Effector CD4-positive, alpha-beta T cell (primary cell): ENCODE measurements around the gene PRKCA.
"Not testable (repeated sequence)": the region's sequence is repeated elsewhere in the genome, so short reads cannot be mapped to it uniquely, and the experiment has no call there.

ENCODE experiments used
- DNase-seq: peaks from one replicate; pipeline ENCODE4 v3.0.0-alpha.2; 2020

PRKCA gene

DNA sequence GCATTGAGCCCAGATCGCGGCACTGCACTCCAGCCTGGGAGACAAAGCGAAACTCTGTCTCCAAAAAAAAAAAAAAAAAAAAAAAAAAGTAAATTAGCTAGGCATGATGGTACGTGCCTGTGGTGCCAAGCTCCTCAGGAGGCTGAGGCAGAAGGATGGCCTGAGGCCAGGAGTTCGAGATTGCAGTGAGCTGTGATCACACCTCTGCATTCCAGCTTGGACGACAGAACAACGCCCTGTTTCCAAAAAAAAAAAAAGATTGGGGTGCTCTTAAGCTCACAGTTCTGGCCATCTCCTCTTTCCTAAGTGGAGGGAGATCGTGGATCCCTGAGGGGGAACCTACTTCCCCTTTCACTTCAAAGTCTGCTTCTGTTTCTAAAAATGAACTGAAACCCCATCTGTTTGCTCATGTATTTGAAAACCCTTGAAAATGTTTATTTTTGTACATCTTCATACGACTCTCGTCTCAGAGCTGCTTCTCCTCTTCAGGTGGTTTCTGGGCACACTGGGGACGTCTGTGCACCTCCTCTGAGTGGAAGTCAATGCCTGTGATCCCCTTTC lies 138.8 kb downstream of the PRKCA start:
- no peak for DNase-seq

DNA sequence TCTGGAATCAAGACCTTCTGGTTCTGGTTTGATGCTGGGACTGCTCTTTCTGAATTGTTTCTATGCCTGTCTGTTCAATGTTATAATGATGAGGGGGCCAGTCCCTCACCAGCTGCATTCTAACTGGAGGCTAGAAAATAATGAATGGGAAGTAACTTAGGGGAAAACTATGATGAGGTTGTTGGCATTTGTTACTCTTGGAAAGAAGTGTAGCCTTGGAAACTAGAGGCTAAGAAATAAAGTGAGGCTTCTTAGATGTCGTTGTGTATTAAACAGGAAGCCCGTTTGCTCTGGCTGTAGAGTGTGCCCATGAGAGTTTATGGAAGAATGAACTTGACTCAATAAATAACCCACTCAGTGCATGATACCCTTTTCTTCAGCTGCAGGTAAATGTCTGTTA lies 140.8 kb downstream of the PRKCA start:
- no peak for DNase-seq

DNA sequence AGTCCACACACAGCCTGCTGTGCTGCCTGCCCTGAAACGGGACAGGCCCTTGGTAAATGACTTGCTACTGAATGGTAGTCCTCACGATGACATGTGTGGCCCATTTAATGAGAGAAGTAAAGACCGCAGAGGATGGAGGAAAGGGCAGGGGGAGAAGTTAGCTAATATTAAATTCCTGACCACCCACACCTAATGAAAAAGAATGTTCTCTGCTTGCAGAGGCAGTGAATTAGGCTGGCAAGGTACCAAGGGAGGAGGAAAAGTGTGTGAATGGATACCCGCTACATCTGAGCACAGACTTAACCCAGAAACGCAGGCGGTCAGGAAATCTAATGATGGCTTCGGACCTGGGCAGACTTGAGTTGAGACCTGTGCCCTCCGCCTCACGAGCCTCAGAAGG lies 141.2 kb downstream of the PRKCA start:
- no peak for DNase-seq

DNA sequence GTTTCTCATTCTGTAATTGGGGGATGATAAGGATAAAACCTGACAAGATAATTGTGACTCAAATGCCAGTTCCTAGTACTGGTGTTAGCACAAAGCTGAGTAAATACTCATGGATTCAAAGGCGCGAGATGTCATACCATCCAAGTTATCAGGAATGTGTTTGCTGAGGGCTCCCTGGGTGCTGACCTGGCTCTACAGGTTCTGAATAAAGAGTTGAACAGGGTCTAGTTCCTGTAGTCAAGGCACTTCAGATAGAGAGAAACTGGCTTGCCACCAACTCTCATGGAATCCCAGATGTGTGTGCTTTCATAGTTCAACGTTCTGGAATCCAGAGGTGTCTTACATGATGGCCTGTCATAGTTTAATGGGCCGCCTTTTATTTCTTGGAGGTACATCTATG lies 141.6 kb downstream of the PRKCA start:
- DNase-seq, result no peak

DNA sequence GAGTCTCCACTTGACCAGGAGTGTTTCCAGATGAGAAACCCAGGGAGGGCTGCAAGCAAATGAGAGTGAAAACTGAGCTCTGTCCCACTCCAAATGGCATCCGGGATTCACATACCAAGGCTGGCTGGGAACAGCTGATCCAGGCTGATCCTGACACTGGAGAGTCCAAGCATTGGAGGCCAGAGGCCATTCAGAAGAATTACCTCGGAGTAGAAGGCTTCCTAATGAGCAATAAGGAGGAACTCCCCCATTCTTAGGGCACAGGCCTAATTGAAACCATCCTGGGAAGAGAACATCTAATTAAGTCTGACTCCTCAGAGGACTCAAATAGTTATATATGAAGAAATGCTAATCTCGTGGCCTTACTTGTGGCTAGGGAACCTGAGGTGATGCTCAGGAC lies 142.8 kb downstream of the PRKCA start:
- no peak for DNase-seq

- DNase-seq, result no peak
Observed at GRCh38 chr17:66446419-66446818, 144.0 kb downstream of the PRKCA start.

DNA sequence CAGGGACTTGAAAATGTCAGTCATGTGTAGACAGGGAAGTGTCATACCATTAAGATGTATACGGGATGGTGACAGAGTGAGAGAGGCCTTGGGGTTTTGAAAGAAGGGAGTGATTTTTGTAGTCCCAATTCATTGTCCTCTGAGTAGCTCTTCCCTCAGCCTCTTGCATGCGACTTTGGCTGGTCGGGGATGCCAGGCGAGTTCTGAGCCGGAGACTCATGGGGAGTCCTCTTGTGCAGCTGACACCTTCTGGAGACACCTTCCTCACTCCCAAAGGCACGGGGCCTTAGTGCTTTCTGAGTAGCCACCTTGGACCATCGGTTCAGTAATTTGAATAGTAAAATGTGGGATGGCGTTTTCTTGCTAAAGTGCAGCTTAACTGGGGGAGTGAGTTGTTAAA lies 144.7 kb downstream of the PRKCA start:
- no peak for DNase-seq

DNA sequence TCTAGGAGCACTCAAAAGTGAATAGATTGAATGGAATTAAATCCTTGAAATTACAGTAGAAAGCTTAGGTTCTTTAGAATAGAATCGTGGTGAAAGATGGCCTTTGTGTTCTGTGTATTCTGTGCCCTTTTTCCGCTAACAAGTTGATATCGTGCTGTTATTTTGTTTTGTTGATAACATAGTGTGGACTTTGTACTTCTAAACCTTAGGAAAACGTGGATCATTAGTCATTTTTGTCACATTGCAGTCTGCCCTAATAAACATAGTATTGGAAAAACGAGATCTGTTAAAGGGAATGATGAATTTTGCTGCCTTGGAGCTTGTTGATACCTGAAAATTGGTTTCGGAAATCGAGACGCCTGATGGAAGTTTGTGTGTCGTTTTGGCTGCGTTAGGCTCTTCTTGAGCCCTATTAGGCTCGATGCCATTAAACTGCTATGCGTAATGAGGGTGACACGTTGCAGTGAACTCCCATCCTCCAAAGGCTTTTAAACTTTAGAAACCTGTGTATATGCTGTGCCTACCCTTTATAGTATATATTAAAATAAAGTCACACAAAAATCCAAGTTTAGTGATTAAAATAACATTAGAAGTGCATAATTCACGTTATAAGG lies 145.7 kb downstream of the PRKCA start:
- DNase-seq, result no peak

- DNase-seq, result no peak
Observed at GRCh38 chr17:66449418-66449977, 147.1 kb downstream of the PRKCA start.

DNA sequence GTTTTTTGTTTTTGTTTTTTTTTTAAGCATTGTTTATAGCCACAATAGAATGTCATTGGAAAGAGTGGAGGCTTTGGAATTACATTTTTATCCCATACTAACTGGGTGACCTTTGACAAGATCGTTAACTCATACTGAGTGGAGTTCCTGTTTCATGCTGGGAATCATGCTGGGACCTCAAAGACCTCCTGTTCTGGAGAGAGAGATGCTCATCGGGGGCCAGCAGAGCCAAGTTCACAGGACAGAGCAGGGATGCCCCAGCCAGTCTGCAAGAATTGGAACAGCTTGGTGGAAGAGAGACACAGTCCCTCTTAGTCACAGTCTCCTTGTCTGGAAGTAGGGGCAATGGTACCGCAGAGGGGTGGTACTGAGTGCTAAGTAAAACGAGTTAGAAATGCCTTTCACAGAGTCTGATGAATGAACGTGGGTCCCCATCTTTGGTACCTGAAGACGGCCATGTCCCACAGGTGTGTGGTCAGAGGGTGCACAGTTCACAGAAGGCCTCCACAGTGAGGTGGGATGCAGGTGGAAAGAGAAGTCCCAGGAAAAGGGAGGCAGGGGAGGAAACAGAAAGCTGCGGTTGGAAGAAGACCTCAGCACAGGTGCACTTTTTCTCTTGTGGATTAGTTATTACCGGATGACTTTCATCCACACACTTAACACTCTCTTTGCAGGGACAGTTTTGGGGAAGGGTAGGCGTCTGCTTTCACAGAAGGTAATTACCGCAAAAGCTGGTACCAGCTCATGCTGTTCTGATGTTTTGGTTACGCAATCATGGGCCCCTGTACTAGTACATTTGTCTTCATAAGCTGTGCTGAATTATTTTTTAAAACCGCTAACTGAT lies 147.8 kb downstream of the PRKCA start:
- DNase-seq, result no peak

- no peak for DNase-seq
Observed at GRCh38 chr17:66450852-66451158, 148.4 kb downstream of the PRKCA start.

DNA sequence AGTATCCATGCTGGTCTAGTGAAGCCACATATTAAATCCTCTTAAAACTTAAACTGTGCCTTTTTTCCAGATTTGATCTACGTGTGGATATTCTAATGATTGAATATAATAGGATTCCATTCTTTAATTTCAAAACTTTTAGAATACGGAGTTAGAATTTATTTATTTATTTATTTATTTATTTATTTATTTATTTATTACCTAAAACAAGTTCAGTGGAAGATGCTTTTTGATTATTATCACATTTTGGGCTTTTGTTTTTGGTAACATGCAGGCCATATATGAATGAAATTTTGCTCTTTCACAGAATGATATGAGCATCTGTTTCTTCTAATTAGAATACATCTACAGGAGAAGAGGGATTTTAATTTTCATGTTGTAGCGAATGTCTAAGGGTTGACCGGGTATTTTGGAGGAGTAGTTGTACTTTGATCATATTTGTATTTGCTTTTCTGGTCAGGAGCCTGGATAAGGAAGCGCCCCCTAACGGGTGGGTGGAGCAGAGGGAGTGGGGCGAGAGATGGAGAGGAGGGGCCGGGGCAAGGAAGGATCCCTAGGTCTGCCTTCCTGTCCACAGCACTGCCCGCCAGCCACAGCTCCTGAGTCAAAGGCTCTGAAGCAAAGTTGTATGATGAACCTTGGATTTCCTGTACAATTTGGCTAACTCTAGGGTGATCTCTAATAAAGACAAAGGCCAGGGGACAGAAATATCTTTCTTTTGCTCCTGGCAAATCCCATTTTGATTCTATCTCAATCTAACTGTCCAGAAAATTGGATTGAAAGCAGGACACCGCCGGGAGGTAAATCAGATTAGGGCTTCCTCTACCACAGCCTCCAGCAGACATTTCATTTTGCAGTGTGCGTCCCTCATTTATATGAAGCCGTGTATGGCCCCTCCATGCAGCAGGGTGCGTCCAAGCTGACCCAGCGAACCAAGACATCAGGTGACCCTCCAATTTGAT lies 149.1 kb downstream of the PRKCA start:
- no peak for DNase-seq

- DNase-seq, result no peak
Observed at GRCh38 chr17:66455060-66455459, 152.6 kb downstream of the PRKCA start.

DNA sequence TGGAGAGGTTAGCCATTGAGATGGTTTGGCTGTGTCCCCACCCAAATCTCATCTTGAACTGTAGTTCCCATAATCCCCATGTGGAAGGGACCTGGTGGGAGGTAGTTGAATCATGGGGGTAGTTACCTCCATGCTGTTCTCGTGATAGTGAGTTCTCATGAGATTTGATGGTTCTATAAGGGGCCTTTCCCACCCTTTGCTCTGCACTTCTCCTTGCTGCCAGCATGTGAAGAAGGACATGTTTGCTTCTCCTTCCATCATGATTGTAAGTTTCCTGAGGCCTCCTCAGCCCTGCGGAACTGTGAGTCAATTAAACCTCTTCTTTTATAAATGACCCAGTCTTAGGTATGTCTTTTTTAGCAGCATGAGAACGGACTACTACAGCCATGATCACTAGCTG lies 155.1 kb downstream of the PRKCA start:
- not testable (repeated sequence) for DNase-seq

DNA sequence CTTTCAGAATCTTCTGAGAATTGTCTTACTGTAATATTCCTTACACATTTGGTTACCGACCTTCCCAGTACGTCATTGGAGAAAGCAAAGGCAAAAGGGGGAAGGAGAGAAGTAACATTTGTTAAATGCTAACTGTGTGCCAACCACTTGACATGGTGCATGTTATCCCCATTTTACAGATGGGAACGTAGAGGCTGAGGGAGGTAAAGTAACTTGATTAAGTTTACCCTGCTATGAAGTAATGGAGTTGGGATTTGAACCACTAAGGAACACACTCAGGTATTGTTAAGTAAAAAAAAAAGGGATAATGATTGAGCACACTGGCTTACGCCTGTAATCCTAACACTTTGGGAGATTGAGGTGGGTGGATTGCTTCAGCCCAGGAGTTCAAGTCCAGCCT lies 156.4 kb downstream of the PRKCA start:
- no peak for DNase-seq

GRCh38 chr17:66459811-66460270 lies 157.4 kb downstream of the PRKCA start:
- DNase-seq, result no peak

DNA sequence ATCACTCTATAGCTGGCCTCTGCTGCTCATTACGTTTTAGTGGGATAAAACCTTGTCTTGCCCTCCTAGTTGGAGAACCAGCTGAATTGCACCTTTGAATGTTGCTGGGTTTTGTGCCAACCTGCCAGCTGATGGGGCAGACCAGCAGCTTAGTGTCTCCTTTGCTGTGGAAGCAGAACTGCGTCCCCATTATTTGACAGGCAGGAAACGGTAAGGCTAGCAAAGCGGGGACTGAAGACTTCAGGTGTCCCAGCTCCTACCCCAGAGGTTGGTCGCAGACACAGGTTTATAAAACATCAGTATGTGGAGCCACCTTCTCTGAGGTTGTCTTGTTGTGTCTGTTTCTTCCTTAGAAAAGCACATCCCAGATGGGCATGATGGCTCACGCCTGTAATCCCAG lies 158.1 kb downstream of the PRKCA start:
- DNase-seq, result no peak

- DNase-seq, result no peak
Observed at GRCh38 chr17:66461343-66461995, 159.1 kb downstream of the PRKCA start.

DNA sequence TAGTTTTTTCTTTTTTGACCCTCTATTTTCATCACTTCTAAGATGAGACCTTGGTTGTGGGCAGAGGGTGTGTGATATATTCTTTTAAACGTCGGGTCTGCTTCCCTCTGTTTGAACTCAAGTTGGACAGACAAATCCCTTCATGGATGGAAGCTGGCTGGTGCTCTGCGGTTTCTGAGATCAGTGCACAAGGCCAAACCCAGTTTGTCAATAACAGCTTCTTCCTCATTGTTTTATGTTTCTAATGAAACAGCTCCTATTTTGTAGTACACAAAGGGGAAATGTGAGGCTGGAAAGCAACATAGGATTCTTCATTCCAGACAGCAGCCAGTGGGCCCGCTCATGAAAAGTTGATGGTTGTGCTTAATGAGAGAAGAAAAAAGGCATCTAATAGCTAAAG lies 159.6 kb downstream of the PRKCA start:
- no peak for DNase-seq

GRCh38 chr17:66464921-66465320 lies 162.5 kb downstream of the PRKCA start:
- DNase-seq, result no peak

DNA sequence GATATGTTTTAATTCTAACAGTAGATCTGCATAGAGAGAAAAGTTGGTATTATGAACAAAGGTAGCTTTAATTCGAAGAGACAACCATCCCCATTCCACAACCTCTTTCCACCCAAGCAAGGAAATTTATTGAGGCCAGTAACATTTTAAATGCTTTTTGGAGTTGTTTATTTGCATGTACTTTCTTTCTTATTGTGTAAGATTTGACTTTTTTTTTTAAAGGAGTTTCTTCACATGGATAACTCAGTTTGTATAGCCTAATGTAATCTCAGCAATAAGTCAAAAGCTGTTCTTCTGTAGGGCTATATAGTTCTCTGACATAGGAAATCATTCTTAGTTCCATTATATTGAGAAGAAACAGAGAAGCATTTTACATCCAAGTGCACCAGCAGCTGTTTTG lies 163.3 kb downstream of the PRKCA start:
- no peak for DNase-seq

- DNase-seq, result no peak
Observed at GRCh38 chr17:66466106-66466820, 163.8 kb downstream of the PRKCA start.
